GM18499 (cell line): ENCODE data around the gene MEIG1.
"Not testable (repeated sequence)": the region's sequence is repeated elsewhere in the genome, so short reads cannot be mapped to it uniquely, and the experiment has no call there.

ENCODE experiments used
- ATAC-seq: cut with Tn5 transposase; IDR thresholded peaks from one replicate; pipeline ENCODE4 v1.9.1; 2021; ENCODE audit warnings: moderate number of reproducible peaks; ENCODE audit not compliant: insufficient read depth, unreplicated experiment

MEIG1 gene, protein sequence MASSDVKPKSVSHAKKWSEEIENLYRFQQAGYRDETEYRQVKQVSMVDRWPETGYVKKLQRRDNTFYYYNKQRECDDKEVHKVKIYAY

DNA sequence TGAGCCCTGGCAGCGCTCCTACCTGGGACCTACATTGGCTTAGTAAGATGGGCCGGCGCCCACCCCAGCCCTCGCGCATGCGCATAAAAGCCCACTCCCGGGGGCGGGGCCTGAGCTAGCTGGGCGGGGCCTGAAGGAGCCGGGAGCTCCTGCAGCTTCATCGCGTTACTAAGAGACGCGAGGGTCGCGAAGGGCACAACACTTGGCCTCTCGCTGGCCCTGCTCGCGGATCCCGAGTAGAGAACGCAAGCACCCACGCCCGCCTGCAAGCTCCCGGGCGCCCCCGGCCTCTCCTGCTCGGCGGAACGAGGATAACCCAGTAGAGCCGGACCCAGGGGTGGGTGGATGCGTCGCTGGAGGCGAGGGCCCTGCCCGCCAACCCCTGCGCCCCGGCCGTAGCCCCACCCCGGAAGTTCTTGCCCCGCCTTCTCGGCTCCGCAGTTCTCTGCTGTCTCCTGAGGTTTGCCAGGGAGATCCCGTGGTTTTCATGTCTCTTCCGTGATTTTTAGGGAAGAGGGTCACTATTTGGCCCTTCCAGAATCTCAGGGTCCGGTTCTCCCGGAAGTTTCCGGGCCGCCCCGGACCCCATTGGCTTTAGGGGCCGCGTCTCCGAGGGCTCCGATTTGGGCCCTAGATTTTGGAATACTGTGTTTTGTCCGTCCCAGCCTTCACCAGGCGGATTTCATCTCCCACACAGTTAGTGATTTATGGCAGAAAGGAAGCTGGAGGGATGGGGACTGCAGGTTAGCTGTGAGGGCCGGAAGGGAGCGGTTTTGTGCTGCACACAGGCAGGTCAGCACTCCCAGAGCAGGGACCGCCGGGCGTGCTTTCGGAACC, at the start of gene MEIG1:
TSS of gene MEIG1 (plus strand) at position 168 of the 837 bp plus-strand sequence. CDS start 7,081 bp downstream, outside the sequence.
- ATAC-seq: peak; percentile 46

DNA sequence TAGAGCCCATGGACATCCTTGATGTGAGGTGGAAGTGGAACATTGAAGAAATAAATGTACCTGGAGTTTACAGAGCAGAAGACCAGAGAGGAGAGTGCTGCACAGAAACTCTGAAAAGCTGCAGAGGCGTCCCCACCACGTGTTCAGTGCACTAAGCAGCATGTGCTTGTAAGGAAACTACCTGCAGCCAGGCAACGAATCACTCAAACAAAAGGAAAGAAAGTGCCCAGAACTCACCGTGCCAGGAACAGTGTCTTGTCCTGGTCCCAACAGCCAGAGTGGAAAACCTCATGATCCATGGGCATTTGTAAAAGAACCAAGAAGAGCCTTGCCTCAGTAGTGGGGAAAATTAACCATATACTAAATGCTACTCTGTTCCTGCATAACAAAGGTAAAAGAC, 48.2 kb upstream of the MEIG1 start:
- no peak for ATAC-seq

DNA sequence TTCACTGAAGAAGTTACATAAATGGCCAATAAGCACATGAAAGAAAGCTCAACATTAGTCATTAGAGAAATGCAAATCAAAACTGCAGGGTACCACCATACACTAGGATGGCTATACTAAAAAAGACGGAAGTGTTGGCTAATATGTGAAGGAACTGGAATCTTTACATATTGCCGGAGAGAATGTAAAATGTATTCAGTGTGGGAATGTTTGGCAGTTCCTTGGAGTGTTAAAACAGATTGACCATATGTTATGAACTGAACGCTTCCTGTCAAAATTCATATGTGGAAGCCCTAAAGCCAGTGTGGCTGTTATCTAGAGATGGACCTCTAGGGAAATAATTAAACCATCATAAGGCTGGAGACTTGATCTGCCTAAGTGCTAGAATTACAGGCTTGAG, 47.4 kb upstream of the MEIG1 start:
- no peak for ATAC-seq

DNA sequence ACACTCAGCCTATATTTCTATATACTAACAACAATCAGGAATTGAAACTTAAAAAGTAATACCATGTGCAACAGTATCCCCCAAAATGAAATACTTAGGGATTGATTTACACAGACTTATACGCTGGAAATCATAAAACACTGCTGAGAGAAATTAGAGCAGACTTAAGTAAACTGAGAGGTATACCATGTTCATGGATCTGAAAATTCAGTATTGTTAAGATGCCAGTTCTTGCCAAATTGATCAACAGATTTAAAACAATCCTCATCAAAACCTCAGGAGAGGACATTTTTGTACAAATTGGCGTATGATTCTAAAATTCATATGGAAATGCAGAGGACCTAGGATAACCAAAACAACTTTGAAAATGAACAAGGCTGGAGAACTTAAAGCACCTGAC, 42.6 kb upstream of the MEIG1 start:
- no peak for ATAC-seq

DNA sequence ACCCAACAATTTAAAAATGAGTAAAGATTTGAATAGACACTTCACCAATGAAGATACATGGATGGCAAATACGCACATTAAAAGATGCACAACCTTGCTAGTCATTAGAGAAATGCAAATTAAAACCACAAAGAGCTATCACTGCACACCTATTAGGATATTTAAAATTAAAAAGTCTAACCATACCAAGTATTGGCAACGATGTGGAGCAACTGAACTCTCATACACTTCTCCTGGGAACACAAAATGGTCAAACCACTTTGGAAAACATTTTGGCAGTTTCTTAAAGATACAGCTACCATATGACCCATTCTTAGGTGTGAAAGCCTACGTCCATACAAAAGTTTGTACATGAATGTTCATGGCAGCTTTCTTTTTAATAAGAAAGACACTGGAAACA, 41.4 kb upstream of the MEIG1 start:
- no peak for ATAC-seq

DNA sequence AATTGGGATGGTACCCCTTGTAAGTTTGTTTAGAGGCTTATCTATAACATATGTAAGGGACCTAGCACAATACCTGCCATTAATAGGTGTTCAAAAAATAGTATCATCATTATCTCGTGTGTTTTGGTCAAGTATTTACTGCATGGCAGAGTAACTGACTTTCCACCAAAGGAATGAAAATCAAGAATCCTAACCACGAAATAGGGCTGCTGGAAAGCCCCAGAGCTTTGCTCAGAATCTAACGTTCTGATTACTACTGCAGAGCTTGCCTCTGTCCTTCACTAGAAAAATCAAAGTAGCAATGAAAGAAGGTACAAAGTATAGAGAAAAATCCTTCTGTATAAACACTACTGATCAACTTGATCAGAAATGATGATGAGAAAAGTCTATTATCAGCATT, 40.2 kb upstream of the MEIG1 start:
- no peak for ATAC-seq

DNA sequence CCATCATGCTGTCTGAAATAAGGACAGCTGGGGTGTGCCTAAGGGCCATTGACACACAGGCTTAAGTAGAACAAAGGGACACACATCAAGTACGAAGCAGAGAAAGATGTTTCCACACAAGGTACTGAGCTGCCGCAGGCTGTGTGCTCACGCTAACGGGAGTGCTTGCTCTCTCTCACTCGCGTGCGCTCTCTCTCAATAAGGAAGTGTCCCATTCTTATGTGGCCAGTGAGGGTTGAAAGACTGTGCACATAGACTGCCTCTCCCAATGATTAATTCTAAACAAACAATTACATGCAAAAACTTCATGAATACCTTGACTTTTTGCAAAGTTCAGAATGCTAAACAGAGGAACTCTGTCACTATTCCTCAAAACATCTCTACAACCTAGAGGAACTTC, 35.2 kb upstream of the MEIG1 start:
- no peak for ATAC-seq

DNA sequence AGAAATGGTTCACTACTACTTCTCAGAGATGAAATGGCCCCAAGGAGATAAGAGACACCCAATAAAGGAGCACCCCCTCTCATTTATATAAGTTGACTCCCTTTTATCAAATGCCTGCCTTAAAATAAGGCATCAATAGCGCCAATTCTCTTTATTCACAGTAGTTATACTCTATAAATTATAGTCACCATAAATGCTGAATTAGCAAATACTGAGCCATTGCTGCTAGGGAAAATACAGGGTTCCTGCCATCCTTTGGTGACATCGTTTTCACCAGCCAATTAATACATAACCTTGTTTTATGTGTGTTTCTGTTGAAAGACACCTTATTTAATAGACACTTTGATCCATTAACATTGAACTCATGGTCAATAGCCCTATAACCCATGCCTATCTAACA, 33.9 kb upstream of the MEIG1 start:
- no peak for ATAC-seq

DNA sequence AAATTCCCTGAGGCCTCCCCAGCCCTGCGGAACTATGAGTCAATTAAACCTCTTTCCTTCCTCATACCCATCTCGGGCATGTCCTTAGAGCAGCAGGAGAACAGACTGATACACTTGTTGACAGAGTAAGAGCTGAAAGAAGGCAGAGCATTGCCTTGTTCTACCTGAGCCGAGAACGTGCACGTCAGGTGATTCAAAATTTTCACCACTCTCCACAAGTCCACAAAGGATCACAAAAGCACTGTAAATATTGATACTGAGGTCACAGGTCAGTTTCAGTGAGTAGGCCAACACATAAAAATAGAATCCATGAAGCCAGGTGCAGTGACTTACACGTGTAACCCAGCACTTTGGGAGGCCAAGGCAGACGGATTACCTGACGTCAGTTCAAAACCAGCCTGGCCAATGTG, 33.1 kb upstream of the MEIG1 start:
- ATAC-seq: no peak

DNA sequence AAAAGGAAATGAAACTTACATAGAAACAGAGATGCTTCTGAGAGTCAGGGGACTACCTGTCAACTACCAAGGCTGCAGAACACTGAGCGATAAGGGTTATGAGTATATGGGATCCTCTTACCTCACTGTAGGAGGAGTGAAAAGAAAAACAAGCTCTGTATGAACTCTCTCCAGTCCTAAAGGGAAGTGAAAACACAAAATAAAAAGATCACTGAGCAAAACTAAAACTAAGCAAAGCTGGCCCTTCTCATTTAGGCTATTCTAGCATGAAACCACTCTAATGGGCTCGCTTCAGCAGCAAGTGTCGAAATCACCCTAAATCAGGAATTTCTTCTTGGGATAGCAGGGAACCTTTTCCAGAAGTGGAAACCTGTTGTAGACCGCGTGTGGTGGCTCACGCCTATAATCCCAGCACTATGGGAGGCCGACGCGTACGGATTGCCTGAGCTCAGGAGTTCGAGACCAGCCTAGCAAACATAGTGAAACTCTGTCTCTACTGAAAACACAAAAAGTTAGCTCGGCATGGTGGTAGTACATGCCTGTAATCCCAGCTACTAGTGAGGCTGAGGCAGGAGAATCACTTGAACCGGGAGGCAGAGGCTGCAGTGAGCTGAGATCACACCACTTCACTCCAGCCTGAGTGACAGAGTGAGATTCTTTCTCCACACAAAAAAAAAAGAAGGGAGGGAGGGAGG, 32.3 kb upstream of the MEIG1 start:
- peak; percentile 94 for ATAC-seq

DNA sequence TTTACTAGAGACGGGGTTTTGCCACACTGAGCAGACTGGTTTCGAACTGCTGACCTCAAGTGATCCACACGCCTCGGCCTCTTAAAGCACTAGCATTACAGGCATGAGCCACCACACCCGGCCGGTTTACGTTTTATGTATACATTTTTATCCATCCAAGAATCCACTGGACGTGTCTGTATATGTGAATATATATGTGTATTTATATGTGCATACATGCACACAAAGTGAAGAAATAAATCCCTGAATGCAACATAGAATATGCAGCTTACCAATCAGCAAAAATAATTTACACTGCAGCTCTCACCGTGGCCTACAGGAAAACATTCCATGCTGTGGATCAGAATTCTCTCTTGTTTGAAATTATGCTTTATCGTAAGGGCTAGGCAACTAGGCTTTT, 28.6 kb upstream of the MEIG1 start:
- no peak for ATAC-seq

DNA sequence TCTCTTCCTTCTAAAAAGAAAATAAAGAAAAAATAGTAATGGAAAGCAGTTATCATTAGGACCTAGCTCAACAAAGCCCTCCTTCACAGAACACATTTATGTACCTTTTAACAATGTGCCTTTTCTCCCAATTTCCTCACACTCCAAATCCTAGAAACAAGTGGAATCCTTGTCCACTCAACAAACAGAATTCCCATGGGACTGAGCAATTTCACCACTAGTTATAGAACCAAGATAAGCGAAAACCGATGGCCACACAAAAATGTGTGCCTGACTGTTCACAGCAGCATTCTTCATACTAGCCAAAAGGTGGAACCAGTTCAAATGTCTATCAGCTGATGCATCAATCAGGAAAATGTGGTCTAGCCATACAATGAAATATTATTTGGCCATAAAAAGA, 22.6 kb upstream of the MEIG1 start:
- ATAC-seq: no peak

DNA sequence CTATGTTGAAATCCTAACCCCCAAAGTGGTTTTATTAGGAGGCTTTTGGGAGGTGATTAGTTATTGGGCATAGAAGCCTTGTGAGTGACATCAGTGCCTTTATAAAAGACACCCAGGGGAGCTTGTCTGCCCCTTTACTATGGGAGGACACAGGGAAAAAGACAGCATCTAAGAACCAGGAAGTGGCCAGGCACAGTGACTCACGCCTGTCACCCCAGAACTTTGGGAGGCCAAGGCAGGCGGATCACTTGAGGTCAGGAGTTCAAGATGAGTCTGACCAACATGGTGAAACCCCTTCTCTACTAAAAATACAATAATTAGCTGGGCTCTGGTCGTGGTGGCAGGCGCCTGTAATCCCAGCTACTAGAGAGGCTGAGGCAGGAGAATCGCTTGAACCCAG, 20.2 kb upstream of the MEIG1 start:
- ATAC-seq: not testable (repeated sequence)

DNA sequence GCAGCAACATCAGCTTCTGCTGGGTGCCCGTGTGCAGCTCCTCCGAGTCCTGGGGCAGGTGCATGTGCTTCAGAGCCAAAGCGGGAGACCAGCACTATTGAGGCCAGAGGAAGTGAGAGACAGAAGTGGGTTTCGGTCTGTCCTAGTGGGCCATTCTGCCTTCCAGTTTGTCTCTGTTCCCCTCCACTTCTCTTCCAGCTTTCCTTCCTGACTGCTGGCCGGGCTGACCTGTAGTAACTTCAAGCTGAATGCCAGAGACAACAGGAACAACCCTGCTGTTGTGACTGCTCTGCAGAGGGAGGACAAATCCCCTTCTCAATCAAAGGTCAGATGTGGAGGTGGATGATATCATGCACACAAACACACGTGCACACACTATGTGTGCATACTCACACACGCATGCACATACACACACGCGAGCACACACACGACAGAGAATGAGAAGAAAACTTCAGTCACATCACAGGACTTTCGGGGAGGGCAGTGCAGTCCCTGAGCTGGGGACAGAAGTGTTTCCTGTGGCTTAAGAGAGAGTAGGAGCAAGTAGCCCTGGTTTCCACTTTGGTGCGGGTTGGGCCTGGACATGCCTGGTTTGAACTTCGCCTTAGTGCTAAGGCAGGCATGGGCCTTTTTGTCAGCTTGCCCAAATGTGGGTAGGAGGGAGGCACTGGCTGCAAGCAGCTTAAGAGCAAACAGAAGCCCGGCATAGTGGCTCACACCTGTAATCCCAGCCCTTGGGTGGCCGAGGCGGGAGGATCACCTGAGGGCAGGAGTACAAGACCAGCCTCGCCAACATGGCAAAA, 16.8 kb upstream of the MEIG1 start:
- ATAC-seq: not testable (repeated sequence)

DNA sequence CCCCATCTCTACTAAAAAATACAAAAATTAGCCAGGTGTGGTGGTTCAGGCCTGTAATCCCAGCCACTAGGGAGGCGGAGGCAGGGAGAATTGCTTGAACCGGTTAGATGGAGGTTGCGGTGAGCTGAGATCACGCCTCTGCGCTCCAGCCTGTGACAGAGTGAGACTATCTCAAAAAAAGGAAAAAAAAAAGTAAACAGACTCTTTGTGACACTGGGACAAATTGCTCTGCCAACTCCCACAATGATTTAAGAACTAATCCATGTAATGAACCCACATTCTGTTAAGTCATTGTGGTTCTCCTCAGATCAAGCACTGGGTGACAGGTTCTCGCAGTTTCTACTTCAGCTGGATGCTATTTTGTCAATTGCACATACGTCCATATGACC, 16.2 kb upstream of the MEIG1 start:
- ATAC-seq: not testable (repeated sequence)

DNA sequence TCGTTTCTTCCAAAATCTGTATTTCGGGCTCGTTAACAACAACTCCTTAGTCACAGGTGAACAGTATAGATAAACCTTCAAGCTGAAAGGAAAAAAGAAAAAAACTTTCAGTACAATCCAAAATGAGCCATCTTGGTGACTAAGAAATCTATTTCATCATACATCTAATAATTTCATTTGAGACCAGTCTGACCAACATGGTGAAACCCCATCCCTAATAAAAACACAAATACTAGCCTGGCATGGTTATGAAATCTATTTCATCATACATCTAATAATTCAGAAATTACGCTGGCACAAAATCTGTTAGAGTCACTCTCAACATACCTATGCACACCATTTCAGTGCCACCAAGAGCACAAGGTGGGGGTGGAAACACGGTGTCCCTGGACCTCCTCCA, 14.1 kb upstream of the MEIG1 start:
- no peak for ATAC-seq

DNA sequence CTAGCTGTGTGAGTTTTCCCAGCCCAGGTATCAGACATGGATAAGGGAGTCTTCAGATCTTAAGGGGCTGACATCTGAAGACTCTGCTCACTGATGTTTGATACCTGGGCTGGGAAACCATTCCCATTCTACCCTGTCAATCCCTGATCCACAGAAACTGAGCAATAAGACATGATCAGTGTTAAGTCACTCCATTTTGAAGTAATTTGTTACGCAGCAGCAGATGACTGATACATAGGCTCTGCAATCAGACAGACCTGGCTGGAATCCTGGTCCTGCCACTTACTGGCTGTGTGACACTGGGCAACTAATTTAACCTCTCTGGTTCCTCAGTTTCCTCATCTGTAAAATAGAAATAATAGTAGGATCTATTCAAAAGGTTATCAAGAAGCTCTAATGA, 11.9 kb upstream of the MEIG1 start:
- ATAC-seq: no peak

DNA sequence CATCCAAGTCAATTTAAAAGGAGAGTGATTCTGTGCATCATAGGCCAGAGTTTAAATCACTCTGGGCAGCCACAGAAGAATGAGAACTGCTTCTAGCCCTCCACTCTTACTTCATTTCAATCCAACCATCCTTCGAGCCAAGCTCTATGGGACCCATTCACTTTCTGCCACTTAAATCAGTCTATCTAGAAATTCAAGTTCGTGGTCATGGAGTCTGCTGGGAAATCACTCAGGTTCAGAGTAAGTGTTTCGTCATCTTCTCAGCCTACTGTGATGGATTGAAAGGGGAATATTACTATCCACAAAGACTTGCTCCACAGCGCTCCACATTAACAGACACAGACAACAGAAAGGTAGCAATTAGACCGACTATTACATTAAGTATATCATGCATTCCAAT, 9.9 kb upstream of the MEIG1 start:
- no peak for ATAC-seq

DNA sequence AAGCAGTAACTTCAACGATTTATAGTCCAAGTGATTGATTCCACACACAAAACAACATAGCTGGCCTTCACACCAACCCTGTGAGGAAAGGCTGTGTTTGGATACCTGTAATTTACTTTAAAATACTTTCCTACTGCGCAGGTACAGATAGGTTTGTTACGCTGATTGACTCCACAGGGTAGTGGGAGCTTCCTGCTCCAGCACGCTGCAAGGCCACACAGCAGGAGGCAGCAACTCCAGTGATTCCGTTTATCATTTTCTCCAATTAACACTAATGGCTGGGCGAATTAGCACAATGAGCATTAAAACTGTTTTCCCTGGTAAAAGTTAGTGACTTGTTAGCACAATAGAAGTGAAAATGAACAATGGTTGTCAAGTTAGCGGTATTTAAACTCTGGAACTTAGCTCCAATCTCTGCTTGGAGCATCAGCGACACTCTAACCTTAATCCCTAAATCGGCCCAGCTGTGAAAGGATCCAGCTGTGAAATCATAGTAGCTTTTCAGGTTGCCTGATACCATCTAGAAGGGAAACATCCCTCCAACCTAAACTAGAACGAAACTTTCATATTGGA, 6.3 kb upstream of the MEIG1 start:
- ATAC-seq: no peak

DNA sequence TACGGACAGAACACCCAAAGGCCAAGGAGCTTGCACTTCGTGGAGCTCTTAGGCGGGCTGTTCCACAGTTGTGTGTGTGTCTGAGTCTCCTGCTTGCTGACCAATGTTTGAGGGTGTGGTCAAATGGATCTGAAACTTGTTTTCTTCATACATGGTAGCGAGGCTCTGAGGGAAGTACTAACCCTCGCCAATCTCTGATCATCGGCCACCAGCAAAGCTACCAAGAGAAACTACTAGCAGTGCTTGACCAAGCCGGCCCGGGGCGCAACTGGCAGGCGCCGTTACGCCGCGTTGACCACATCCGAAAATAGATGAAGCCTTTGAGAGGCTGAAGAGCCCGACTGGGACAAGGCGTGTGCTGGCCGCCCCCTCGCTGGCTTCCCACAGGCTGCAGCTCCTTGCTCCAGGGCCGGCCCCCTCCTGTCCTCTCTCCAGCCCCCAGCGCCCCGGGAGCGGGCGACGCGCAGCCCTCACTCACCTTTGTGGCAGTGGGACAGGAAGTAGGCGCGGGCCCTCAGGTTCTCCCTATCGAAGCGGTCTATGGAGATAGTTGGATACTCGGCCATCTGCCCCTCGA, 5.7 kb upstream of the MEIG1 start:
- ATAC-seq: peak; percentile 24
